Stimulated activated CD8-positive, alpha-beta memory T cell treated with anti-CD3 and anti-CD28 coated beads, Interleukin-7, amount 100 ng/mL, for 24 hours (primary cell): ENCODE measurements around the gene MOB1A.

Source experiments
- DNase-seq: peaks from one replicate; pipeline ENCODE4 v3.0.0-alpha.2; 2020; ENCODE audit warnings: low read depth

Gene MOB1A

DNA sequence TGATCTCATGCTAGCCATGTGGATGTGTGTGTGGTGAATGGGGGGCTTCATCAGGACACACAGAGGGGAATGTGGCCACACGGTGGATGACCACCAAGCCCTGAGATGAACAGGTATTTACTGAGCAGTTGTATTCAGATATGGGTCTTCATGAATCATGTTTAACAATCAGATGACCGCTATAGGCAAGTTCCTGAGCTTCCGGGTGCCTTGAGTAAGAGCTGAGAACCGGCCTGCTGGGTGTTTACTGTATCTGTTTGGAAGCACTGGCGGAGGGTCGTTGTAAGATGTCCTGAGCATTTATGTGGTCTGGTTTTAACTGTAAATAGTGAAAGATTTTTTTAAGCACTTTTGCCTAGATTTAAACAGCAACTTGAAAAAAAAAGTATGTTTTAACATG is 74.9 kb downstream of the MOB1A start:
- no peak for DNase-seq
